ENCODE data around the gene ARSJ.

Gene ARSJ

GRCh38 chr4:113885291-113885690, 94.2 kb downstream of the ARSJ start:
- DNase-seq, result no peak

- no peak for DNase-seq
Measured at GRCh38 chr4:113884655-113885054, 94.8 kb downstream of the ARSJ start.

- DNase-seq, result no peak
Measured at GRCh38 chr4:113882668-113883067, 96.8 kb downstream of the ARSJ start.

- DNase-seq, result no peak
Measured at GRCh38 chr4:113881256-113881655, 98.2 kb downstream of the ARSJ start.

- no peak for DNase-seq
Measured at GRCh38 chr4:113880240-113881028, 99.0 kb downstream of the ARSJ start.

GRCh38 chr4:113878668-113879067, 100.8 kb downstream of the ARSJ start:
- no peak for DNase-seq

GRCh38 chr4:113874480-113874879, 105.0 kb downstream of the ARSJ start:
- no peak for DNase-seq

GRCh38 chr4:113873508-113873907, 105.9 kb downstream of the ARSJ start:
- no peak for DNase-seq

- DNase-seq, result no peak
Measured at GRCh38 chr4:113872426-113873260, 106.8 kb downstream of the ARSJ start.

GRCh38 chr4:113871080-113871479, 108.4 kb downstream of the ARSJ start:
- no peak for DNase-seq

- peak; percentile 68 for DNase-seq
Measured at GRCh38 chr4:113869743-113870375, 109.6 kb downstream of the ARSJ start.

GRCh38 chr4:113866611-113867010, 112.8 kb downstream of the ARSJ start:
- no peak for DNase-seq

GRCh38 chr4:113858924-113859323, 120.5 kb downstream of the ARSJ start:
- DNase-seq, result no peak

GRCh38 chr4:113851816-113852215, 127.6 kb downstream of the ARSJ start:
- no peak for DNase-seq

All from stimulated activated CD4-positive, alpha-beta T cell treated with anti-CD3 and anti-CD28 coated beads, Interleukin-1b, Interleukin-23, amount 100 ng/mL, for 48 hours (primary cell).